ENCODE measurements around the gene RAB10. TPM values are rescaled to one million over a fixed set of nuclear protein-coding genes. Genes with fewer than 3 reads are reported as not detected.

RAB10 gene
- total RNA-seq, 1 experiment from 2014 or later = 130 TPM

DNA sequence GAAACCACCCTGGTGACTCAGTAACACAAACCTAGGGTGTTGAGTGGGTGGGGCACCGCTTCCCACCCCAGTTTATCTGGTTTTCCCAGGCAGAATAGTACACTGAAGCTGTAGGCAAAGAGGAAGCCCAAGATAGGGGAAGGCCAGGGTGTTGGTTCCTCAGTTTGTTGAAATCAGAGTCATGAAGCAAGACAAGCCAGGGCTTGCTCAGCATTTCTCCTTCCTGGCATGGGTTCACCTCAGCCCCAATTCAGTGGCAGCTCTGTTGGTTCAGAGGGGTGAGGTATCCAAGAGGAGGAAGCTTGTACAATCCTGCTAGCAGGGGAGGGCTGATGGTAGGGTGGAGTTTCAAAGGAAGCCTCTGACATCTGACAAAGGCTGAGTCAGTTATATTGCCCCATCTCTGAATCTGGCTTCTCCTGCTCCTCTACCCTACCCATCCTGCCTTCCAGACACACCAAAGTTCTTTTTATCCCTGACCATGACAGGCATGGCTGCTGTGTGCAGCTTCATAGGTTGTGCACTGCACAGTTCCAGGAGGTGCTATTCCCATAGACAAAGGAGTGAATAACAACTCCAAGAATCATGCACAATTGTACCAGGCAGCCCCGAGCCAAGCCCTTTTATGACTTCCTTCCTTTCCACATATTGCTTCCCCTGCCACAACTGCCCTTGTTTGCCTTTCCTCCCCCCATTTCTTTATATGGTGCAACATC, 24.9 kb upstream of the RAB10 start:
- Histone ChIP-seq H2AFZ (ENCODE audit: low read length) (no peak overlapping the region), H2AK5ac (ENCODE audit: insufficient read length, low read length) (no peak overlapping the region), H2BK20ac (ENCODE audit: low read depth, low read length, poor library complexity, severe bottlenecking) (no peak overlapping the region), H3K27ac (ENCODE audit: insufficient read length, low read depth, low read length) (no peak overlapping the region), H4K20me1 (ENCODE audit: control insufficient read depth, insufficient read depth, insufficient read length) (no peaks in the 10 kb centered on the region), H3K18ac (ENCODE audit: insufficient read length, low read depth, low read length) (no peak overlapping the region), H3K4me2 (ENCODE audit: insufficient read depth, insufficient read length, low read length) (no peak overlapping the region), H2BK15ac (ENCODE audit: low read depth, low read length) (no peak overlapping the region), H3K23ac (ENCODE audit: insufficient read length, low read depth, low read length) (no peak overlapping the region), H3K23me2 (ENCODE audit: insufficient read length, low read depth, low read length, poor library complexity, severe bottlenecking) (no peaks in the 10 kb centered on the region), H2BK12ac (ENCODE audit: insufficient read length, low read depth, low read length) (no peak overlapping the region), H4K5ac (ENCODE audit: insufficient read length, low read depth, low read length) (no peak overlapping the region), H3K79me1 (ENCODE audit: insufficient read depth, low read depth, low read length, poor library complexity, severe bottlenecking) (no peaks in the 10 kb centered on the region), H3K56ac (ENCODE audit: insufficient read length, low read depth, low read length) (no peak overlapping the region), H3K4me1 (ENCODE audit: insufficient read depth, low read length) (0 out of 2 replicates have a peak, but pooled peaks cover 2% of the 10 kb centered on the region), H4K8ac (replicated peaks; ENCODE audit: insufficient read length, low read depth, low read length) (no peak overlapping the region), H3T11ph (ENCODE audit: low read length) (no peak overlapping the region), H4K91ac (ENCODE audit: insufficient read length, low read depth, low read length) (no peak overlapping the region), H2BK5ac (ENCODE audit: insufficient read length, low read length) (no peak overlapping the region), H3K9me3 (ENCODE audit: control insufficient read depth, low read depth, low read length) (no peaks in the 10 kb centered on the region), H3K9ac (ENCODE audit: extremely low read depth, insufficient read length, low read length) (no peak overlapping the region), H3K27me3 (ENCODE audit: insufficient read depth, low read length) (no peaks in the 10 kb centered on the region), H3K79me2 (ENCODE audit: insufficient read depth, low read length) (no peaks in the 10 kb centered on the region), H2BK120ac (ENCODE audit: low read depth, low read length, poor library complexity, severe bottlenecking) (no peak overlapping the region), H3K4ac (ENCODE audit: low read depth, low read length) (no peak overlapping the region), H3K14ac (ENCODE audit: insufficient read depth, low read length) (no peak overlapping the region; the same call in 1 of the 2 replicates)
- Mint-ChIP-seq H3K9me3 (peaks cover 0 to 5% of the 10 kb centered on the region in 2 experiments; a peak in 1 of 5 replicates), H3K4me3 (no peak overlapping the region; a peak in 1 of 5 replicates), H3K4me1 (peaks cover 18 to 24% of the 10 kb centered on the region in 2 experiments), H3K27me3 (ENCODE audit: low read depth) (no peaks in the 10 kb centered on the region), H3K27ac (no peak overlapping the region; a peak in 1 of 7 replicates), H3K36me3 (ENCODE audit: insufficient read depth in 1 of 3, low read depth in 3 of 3) (no peaks in the 10 kb centered on the region)
- TF ChIP-seq, protein P1, sequence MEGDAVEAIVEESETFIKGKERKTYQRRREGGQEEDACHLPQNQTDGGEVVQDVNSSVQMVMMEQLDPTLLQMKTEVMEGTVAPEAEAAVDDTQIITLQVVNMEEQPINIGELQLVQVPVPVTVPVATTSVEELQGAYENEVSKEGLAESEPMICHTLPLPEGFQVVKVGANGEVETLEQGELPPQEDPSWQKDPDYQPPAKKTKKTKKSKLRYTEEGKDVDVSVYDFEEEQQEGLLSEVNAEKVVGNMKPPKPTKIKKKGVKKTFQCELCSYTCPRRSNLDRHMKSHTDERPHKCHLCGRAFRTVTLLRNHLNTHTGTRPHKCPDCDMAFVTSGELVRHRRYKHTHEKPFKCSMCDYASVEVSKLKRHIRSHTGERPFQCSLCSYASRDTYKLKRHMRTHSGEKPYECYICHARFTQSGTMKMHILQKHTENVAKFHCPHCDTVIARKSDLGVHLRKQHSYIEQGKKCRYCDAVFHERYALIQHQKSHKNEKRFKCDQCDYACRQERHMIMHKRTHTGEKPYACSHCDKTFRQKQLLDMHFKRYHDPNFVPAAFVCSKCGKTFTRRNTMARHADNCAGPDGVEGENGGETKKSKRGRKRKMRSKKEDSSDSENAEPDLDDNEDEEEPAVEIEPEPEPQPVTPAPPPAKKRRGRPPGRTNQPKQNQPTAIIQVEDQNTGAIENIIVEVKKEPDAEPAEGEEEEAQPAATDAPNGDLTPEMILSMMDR (conservative IDR thresholded peaks at IDR 0.05) = no peak
- no peak for DNase-seq
- no CpG with 5 or more reads among the region's 2 CpGs for WGBS (ENCODE audit: extremely low coverage, insufficient read length, low lambda C conversion rate)

Data from H9 (cell line).